PC-9 (cell line): ENCODE results near the gene PHACTR1. TPM values are rescaled to one million over a fixed set of nuclear protein-coding genes. Genes with fewer than 3 reads are reported as not detected.

Experiments used
- BruUV-seq: library from RNA; stranded (reverse); fragments of 400-500 nt; replicated peaks from 2 replicates; lab custom pipeline; 2021; lab: Mats Ljungman, UMichigan
- CTCF ChIA-PET: fragments of 300-600 bp; sonication (Branson Sonifier 250); formaldehyde crosslinking; loops from one replicate; lab custom pipeline; 2022; ENCODE audit warnings: antibody characterized with exemption; lab: Charles Lee
- POLR2A ChIA-PET: fragments of 300-600 bp; sonication (Branson Sonifier 250); formaldehyde crosslinking; loops from one replicate; lab custom pipeline; 2022; ENCODE audit warnings: antibody characterized with exemption; ENCODE audit not compliant: unreplicated experiment; lab: Charles Lee
- DNase-seq, 2 experiments: peaks; one replicate each; pipeline versions ENCODE4 v3.0.0 to v3.0.0-alpha.2; 2015 to 2022; ENCODE audit warnings: mixed read lengths in 1 of 2
- H2AFZ ChIP-seq: fragments of 200-600 bp; sonication (generic); 2 replicates; pipeline ENCODE4 v1.8.1; 2017; ENCODE audit warnings: antibody characterized with exemption
- H3F3A ChIP-seq: fragments of 200-600 bp; sonication (generic); 2 replicates; pipeline ENCODE4 v1.8.1; 2017; ENCODE audit warnings: antibody characterized with exemption, mild to moderate bottlenecking, low read depth; ENCODE audit not compliant: insufficient read depth
- H3K27ac ChIP-seq: fragments of 200-600 bp; sonication (generic); 2 replicates; pipeline ENCODE4 v1.6.1; 2016; ENCODE audit warnings: mixed run types
- H3K27me3 ChIP-seq: fragments of 200-600 bp; sonication (generic); 2 replicates; pipeline ENCODE4 v1.6.1; 2016; ENCODE audit warnings: low read depth, mixed run types; ENCODE audit not compliant: insufficient read depth
- H3K36me3 ChIP-seq: fragments of 200-600 bp; sonication (generic); 2 replicates; pipeline ENCODE4 v1.6.1; 2016; ENCODE audit warnings: low read depth, mixed run types
- H3K4me1 ChIP-seq: fragments of 200-600 bp; sonication (generic); replicated peaks from 2 replicates; pipeline ENCODE4 v1.6.1; 2016; ENCODE audit warnings: mixed run types; ENCODE audit not compliant: insufficient read depth
- H3K4me2 ChIP-seq: fragments of 200-600 bp; sonication (generic); 2 replicates; pipeline ENCODE4 v1.6.1; 2017; ENCODE audit warnings: mixed run types
- H3K4me3 ChIP-seq: fragments of 200-600 bp; sonication (generic); 2 replicates; pipeline ENCODE4 v1.6.1; 2016; ENCODE audit warnings: mixed run types
- H3K79me2 ChIP-seq: fragments of 200-600 bp; sonication (generic); 2 replicates; pipeline ENCODE4 v1.6.1; 2017; ENCODE audit warnings: low read depth, mixed run types
- H3K9me2 ChIP-seq: fragments of 200-600 bp; sonication (generic); 2 replicates; pipeline ENCODE4 v1.8.1; 2017; ENCODE audit warnings: mild to moderate bottlenecking; ENCODE audit not compliant: insufficient read depth
- H3K9me3 ChIP-seq: fragments of 200-600 bp; sonication (generic); 2 replicates; pipeline ENCODE4 v1.8.1; 2016; ENCODE audit warnings: low read depth; ENCODE audit not compliant: insufficient read depth
- H4K20me1 ChIP-seq: fragments of 200-600 bp; sonication (generic); 2 replicates; pipeline ENCODE4 v1.8.1; 2017; ENCODE audit not compliant: insufficient read depth
- CTCF ChIP-seq: fragments of 200-600 bp; sonication (generic); conservative IDR thresholded peaks from 2 replicates; pipeline ENCODE4 v1.6.1; 2017; ENCODE audit warnings: mixed run types, antibody characterized with exemption, mild to moderate bottlenecking, moderate library complexity
- EZH2 ChIP-seq: fragments of 200-600 bp; sonication (generic); IDR thresholded peaks from 2 replicates; pipeline ENCODE4 v1.8.0; 2017; ENCODE audit warnings: antibody characterized with exemption, low read depth
- intact Hi-C: fragments of 100-400 bp; cut with micrococcal nuclease; formaldehyde crosslinking; loops from one replicate; pipeline ENCODE4 v1.10.0; 2022; ENCODE audit not compliant: unreplicated experiment
- total RNA-seq: library from RNA; stranded (reverse); gene quantifications from 2 replicates; pipeline ENCODE4 v1.2.3, GENCODE V29; 2021

The PHACTR1 gene
- total RNA-seq, 1 experiment from 2014 or later, result not detected

DNA sequence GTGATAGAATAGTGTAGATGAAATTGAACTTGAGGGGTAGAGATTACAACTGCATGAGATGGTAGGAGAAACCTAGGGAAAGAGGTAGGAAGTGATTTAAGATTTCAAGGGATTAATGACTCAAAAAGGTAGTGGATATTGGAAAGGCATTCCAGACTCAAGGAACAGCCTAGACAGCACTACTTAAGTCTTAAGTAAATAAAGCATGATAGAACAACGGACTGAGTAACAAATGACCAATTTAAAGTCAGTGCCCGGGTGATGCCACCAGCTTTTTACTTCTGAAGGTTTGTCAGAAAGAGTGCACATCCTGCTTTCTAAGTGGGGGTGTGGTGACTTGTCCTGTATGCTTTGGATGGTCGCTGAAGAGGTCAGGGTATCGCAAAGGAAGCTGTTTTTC, 81.8 kb downstream of the PHACTR1 start:
- Histone ChIP-seq H3K4me1 (no peaks in the 10 kb centered on the region), H3F3A (no peaks in the 10 kb centered on the region), H3K4me3 (no peak overlapping the region), H2AFZ (no peak overlapping the region), H3K4me2 (no peak overlapping the region), H3K27me3 (0 out of 2 replicates have a peak, but pooled peaks cover 8% of the 10 kb centered on the region), H3K27ac (no peak overlapping the region), H3K9me2 (no peaks in the 10 kb centered on the region), H4K20me1 (peaks cover 4% of the 10 kb centered on the region; the same call in 1 of the 2 replicates), H3K9me3 (no peaks in the 10 kb centered on the region), H3K79me2 (no peaks in the 10 kb centered on the region), H3K36me3 (no peaks in the 10 kb centered on the region)
- TF ChIP-seq CTCF (no peak), EZH2 (no peak)
- POLR2A ChIA-PET, result no interaction called here
- DNase-seq, result no peak
- intact Hi-C loops, result no loop called here
- BruUV-seq, result no TSS peak
- CTCF ChIA-PET, result no interaction called here

DNA sequence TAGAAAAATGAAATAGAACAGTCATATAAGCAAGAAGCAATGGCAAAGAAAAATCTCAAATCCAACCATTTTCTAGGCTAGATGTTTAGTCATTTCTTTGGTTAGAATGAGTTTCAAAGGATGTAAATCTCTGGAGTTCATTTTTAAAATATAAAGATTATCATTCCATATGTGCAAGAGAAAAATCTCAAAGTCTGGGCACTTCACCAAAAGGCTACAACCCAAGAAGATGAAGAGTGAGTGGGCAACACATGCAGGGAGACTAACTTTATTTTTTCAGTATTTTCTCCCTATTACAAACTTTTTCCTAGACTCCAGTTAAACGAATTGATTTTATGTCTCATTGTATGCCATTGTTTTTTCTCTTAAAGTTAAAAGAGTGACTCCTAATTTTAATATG, 83.6 kb downstream of the PHACTR1 start:
- Histone ChIP-seq H4K20me1 (peaks cover 4% of the 10 kb centered on the region; the same call in 1 of the 2 replicates), H3K79me2 (no peaks in the 10 kb centered on the region), H3K4me1 (no peaks in the 10 kb centered on the region), H3K36me3 (no peaks in the 10 kb centered on the region), H3F3A (no peaks in the 10 kb centered on the region), H3K4me3 (no peak overlapping the region), H3K4me2 (no peak overlapping the region), H3K27me3 (0 out of 2 replicates have a peak, but pooled peaks cover 6% of the 10 kb centered on the region), H2AFZ (no peak overlapping the region), H3K27ac (no peak overlapping the region), H3K9me3 (no peaks in the 10 kb centered on the region), H3K9me2 (no peaks in the 10 kb centered on the region)
- ChIA-PET POLR2A (no interaction called here), CTCF (no interaction called here)
- DNase-seq, result no peak
- TF ChIP-seq EZH2, result no peak
- TF ChIP-seq CTCF, result no peak
- no TSS peak for BruUV-seq
- intact Hi-C loops, result no loop called here

- ChIA-PET POLR2A (no interaction called here), CTCF (no interaction called here)
- H3K9me3 ChIP-seq, result no peaks in the 10 kb centered on the region
- no peak overlapping the region for H3K4me2 ChIP-seq
- intact Hi-C loops, result no loop called here
- no peak overlapping the region for H3K4me3 ChIP-seq
- no peaks in the 10 kb centered on the region for H3K4me1 ChIP-seq
- no peaks in the 10 kb centered on the region for H3K79me2 ChIP-seq
- no peak for DNase-seq
- H2AFZ ChIP-seq, result no peak overlapping the region
- BruUV-seq, result no TSS peak
- peaks cover 1% of the 10 kb centered on the region; the same call in 1 of the 2 replicates for H4K20me1 ChIP-seq
- no peaks in the 10 kb centered on the region for H3F3A ChIP-seq
- H3K9me2 ChIP-seq, result no peaks in the 10 kb centered on the region
- H3K27me3 ChIP-seq, result 0 out of 2 replicates have a peak, but pooled peaks cover 12% of the 10 kb centered on the region
- no peaks in the 10 kb centered on the region for H3K36me3 ChIP-seq
- H3K27ac ChIP-seq, result no peak overlapping the region
- TF ChIP-seq CTCF (no peak), EZH2 (no peak)
These were observed 84.6 kb downstream of the PHACTR1 start for GRCh38 chr6:12801141-12801540.
